Endothelial cell of umbilical vein (primary cell): Measurements from ENCODE around the gene MAP3K13. TPM values are rescaled to one million over a fixed set of nuclear protein-coding genes. Genes with fewer than 3 reads are reported as not detected.

Source experiments
- BruUV-seq: library from RNA; stranded (reverse); fragments of 400-500 nt; replicated peaks from 2 replicates; lab custom pipeline; 2021; lab: Mats Ljungman, UMichigan
- CTCF ChIA-PET: fragments of 300-600, 350-600 bp; sonication (Branson Sonifier 250); formaldehyde crosslinking; loops from one replicate; lab custom pipeline; 2021; ENCODE audit warnings: antibody characterized with exemption, inconsistent platforms; lab: Charles Lee
- POLR2A ChIA-PET: fragments of 300-600, 350-600 bp; sonication (Branson Sonifier 250); formaldehyde crosslinking; loops from one replicate; lab custom pipeline; 2021; ENCODE audit warnings: antibody characterized with exemption, inconsistent platforms; lab: Charles Lee
- DNase-seq: peaks from one replicate; pipeline ENCODE4 v3.0.0-alpha.2; 2011; ENCODE audit warnings: low read depth, low spot score
- FAIRE-seq: peaks from 2 replicates; lab custom pipeline; 2011; peaks lifted over from hg19 to GRCh38; lab: Jason Lieb, UNC
- H2AFZ ChIP-seq: 2 replicates; pipeline ENCODE4 v1.6.0; 2012; ENCODE audit warnings: low read depth, low read length, control low read depth, inconsistent platforms
- H3K27ac ChIP-seq: 2 replicates; pipeline ENCODE4 v1.5.1; 2011; ENCODE audit warnings: low read depth, mild to moderate bottlenecking, control low read depth, low read length, moderate library complexity; ENCODE audit not compliant: insufficient read depth
- H3K27me3 ChIP-seq, 2 experiments: 2 replicates each; pipeline versions ENCODE4 v1.6.0 to v1.6.1; 2011; ENCODE audit warnings: low read length in 2 of 2, mixed read lengths in 1 of 2; ENCODE audit not compliant: control insufficient read depth in 2 of 2, insufficient read depth in 2 of 2
- H3K36me3 ChIP-seq, 2 experiments: 2 replicates in 1 of 2; 3 replicates in 1 of 2; pipeline ENCODE4 v1.5.1; 2011; ENCODE audit warnings: low read length in 2 of 2, mild to moderate bottlenecking in 1 of 2, moderate library complexity in 1 of 2; ENCODE audit not compliant: control insufficient read depth in 2 of 2, insufficient read depth in 2 of 2; ENCODE audit errors: extremely low read depth in 1 of 2
- H3K4me1 ChIP-seq: 3 replicates; pipeline ENCODE4 v1.5.1; 2011; ENCODE audit warnings: mild to moderate bottlenecking, low read length; ENCODE audit not compliant: control insufficient read depth, insufficient read depth; ENCODE audit errors: extremely low read depth
- H3K4me2 ChIP-seq: 2 replicates; pipeline ENCODE4 v1.6.1; 2011; ENCODE audit warnings: low read length, control low read depth, mixed read lengths; ENCODE audit not compliant: insufficient read depth
- H3K4me3 ChIP-seq, 3 experiments: fragments of 200-600 bp in 1 of 3; sonication (generic), shearing (Covaris generic) in 1 of 3; replicated peaks in 1 of 3; 2 replicates each; pipeline ENCODE4 v1.5.1; 2011 to 2016; ENCODE audit warnings: control low read depth in 3 of 3, low read length in 3 of 3, mild to moderate bottlenecking in 2 of 3, inconsistent platforms in 1 of 3, low read depth in 1 of 3, moderate library complexity in 1 of 3; ENCODE audit not compliant: insufficient read depth in 1 of 3
- H3K79me2 ChIP-seq: 2 replicates; pipeline ENCODE4 v1.6.0; 2012; ENCODE audit warnings: low read length, inconsistent platforms; ENCODE audit not compliant: control insufficient read depth, insufficient read depth
- H3K9ac ChIP-seq: replicated peaks from 2 replicates; pipeline ENCODE3; 2011; ENCODE audit warnings: low read length, control low read depth; ENCODE audit not compliant: insufficient read depth; ENCODE audit errors: extremely low read depth
- H3K9me1 ChIP-seq: replicated peaks from 3 replicates; pipeline ENCODE4 v1.6.0; 2011; ENCODE audit warnings: mild to moderate bottlenecking, low read length; ENCODE audit not compliant: control insufficient read depth, insufficient read depth; ENCODE audit errors: extremely low read depth
- H3K9me3 ChIP-seq: replicated peaks from 2 replicates; pipeline ENCODE4 v1.5.1; 2012; ENCODE audit warnings: low read length, inconsistent platforms; ENCODE audit not compliant: control insufficient read depth, insufficient read depth
- H4K20me1 ChIP-seq: replicated peaks from 2 replicates; pipeline ENCODE3; 2011; ENCODE audit warnings: mild to moderate bottlenecking, low read length; ENCODE audit not compliant: control insufficient read depth, insufficient read depth; ENCODE audit errors: extremely low read depth
- CTCF ChIP-seq, 2 donors: IDR thresholded peaks; 1 replicate in 1 of 2; 2 replicates in 1 of 2; pipeline ENCODE4 v1.5.1; 2011; ENCODE audit warnings: low read length in 2 of 2, mild to moderate bottlenecking in 2 of 2, moderate library complexity in 2 of 2, control low read depth in 1 of 2, inconsistent platforms in 1 of 2, low read depth in 1 of 2; ENCODE audit not compliant: insufficient read depth in 1 of 2; ENCODE audit errors: extremely low read depth in 1 of 2
- EZH2 ChIP-seq: IDR thresholded peaks from 2 replicates; pipeline ENCODE4 v1.6.1; 2012; ENCODE audit warnings: borderline replicate concordance, low read depth, mild to moderate bottlenecking, moderate library complexity, low read length, inconsistent platforms; ENCODE audit not compliant: severe bottlenecking
- FOS ChIP-seq: IDR thresholded peaks from 2 replicates; pipeline ENCODE4 v1.6.1; 2011; ENCODE audit warnings: mild to moderate bottlenecking, low read length, moderate library complexity, borderline replicate concordance; ENCODE audit not compliant: insufficient read depth
- JUN ChIP-seq: IDR thresholded peaks from 2 replicates; pipeline ENCODE4 v1.6.1; 2011; ENCODE audit warnings: borderline replicate concordance, low read depth; ENCODE audit not compliant: insufficient read length, insufficient read depth
- MAX ChIP-seq: IDR thresholded peaks from 2 replicates; pipeline ENCODE4 v1.6.1; 2011; ENCODE audit not compliant: insufficient read depth, insufficient read length
- POLR2A ChIP-seq: IDR thresholded peaks from 2 replicates; pipeline ENCODE4 v1.6.1; 2012; ENCODE audit warnings: low read depth, mild to moderate bottlenecking, control low read depth, low read length
- dilution Hi-C: fragments of 300-500 bp; cut with MboI; formaldehyde crosslinking; loops from one replicate; pipeline ENCODE4 v1.15.0; 2019; ENCODE audit warnings: low sequenced_read_pairs; ENCODE audit not compliant: extremely low pct_ligation_motif_present
- intact Hi-C: fragments of 100-400 bp; cut with micrococcal nuclease; formaldehyde crosslinking; loops from one replicate; pipeline ENCODE4 v1.10.0; 2022
- polyA plus RNA-seq, 4 experiments: library from polyadenylated mRNA; depleted of rRNA in 3 of 4; stranded (reverse) in 3 of 4; unstranded in 1 of 4; fragments of >200 nt; gene quantifications; 2 replicates each; pipeline versions ENCODE4 v1.2.1 to v1.2.3, GENCODE V29; 2011 to 2012; ENCODE audit warnings: missing spikeins in 1 of 4
- total RNA-seq: library from RNA; stranded (reverse); gene quantifications from 2 replicates; pipeline ENCODE4 v1.2.3, GENCODE V29; 2021

Gene MAP3K13
- total and polyA plus RNA-seq, 2 donors (not counting 3 experiments of a cell fraction or from before 2014, with no cell fraction given), result 6.2 to 15.4 TPM

- intact Hi-C loops, result no loop called here
Observed at GRCh38 chr3:185332026-185332735, 30.8 kb upstream of the MAP3K13 start.

More at GRCh38 chr3:185332026-185332735, 30.8 kb upstream of the MAP3K13 start:
- Histone ChIP-seq H2AFZ (no peak overlapping the region), H3K27me3 (no peaks in the 10 kb centered on the region), H3K9ac (no peak overlapping the region), H3K36me3 (no peaks in the 10 kb centered on the region), H3K4me3 (no peak overlapping the region), H3K4me1 (peaks cover 3% of the 10 kb centered on the region), H3K9me1 (no peaks in the 10 kb centered on the region), H3K4me2 (no peak overlapping the region), H3K9me3 (no peaks in the 10 kb centered on the region), H3K27ac (no peak overlapping the region), H4K20me1 (no peaks in the 10 kb centered on the region), H3K79me2 (no peaks in the 10 kb centered on the region)
- dilution Hi-C loops, result no loop called here
- no TSS peak for BruUV-seq
- ChIA-PET POLR2A (no interaction called here), CTCF (interaction anchor here (0.7 kb wide), 1 partner anchor 24 kb away, joined by 4 read pairs; no protein-coding TSS in a partner anchor)
- FAIRE-seq (peak; percentile 37), DNase-seq (peak; percentile 47)
- TF ChIP-seq JUN (no peak), EZH2 (no peak), CTCF (IDR thresholded peaks at IDR 0.05; ENCODE audit: extremely low read depth in 1 of 2, insufficient read depth in 1 of 2, low read depth in 1 of 2, low read length in 2 of 2) (no peak), POLR2A (no peak), MAX (no peak), FOS (no peak)
